ENCODE measurements around the gene HPSE2.

- no peak for TF ChIP-seq CTCF (IDR thresholded peaks at IDR 0.05)
- TF ChIP-seq POLR2A (IDR thresholded peaks at IDR 0.05) = no peak
These were observed 562.4 kb downstream of the HPSE2 start for GRCh38 chr10:98673171-98673782.
